Adrenal gland (tissue), 12 donors: ENCODE data around the gene FCER1G. TPM values are rescaled to one million over a fixed set of nuclear protein-coding genes. Genes with fewer than 3 reads are reported as not detected.
"Not testable (repeated sequence)": the region's sequence is repeated elsewhere in the genome, so short reads cannot be mapped to it uniquely, and the experiment has no call there.

ENCODE experiments used
- DNase-seq, 7 donors: peaks; one replicate each; pipeline ENCODE4 v3.0.0-alpha.2; 2019 to 2020
- H3K27ac ChIP-seq, 5 donors: fragments of 200-600 bp; sonication (generic) in 4 of 5; 1 replicate in 3 of 5; 2 replicates in 2 of 5; pipeline versions ENCODE4 v1.5.1 to v1.8.0; 2016 to 2020; ENCODE audit warnings: mild to moderate bottlenecking in 1 of 5
- H3K27me3 ChIP-seq: fragments of 200-600 bp; 2 replicates; pipeline ENCODE4 v1.8.0; 2021
- H3K36me3 ChIP-seq, 2 donors: fragments of 200-600 bp; replicated peaks in 1 of 2; 1 replicate in 1 of 2; 2 replicates in 1 of 2; pipeline versions ENCODE4 v1.5.1 to v1.8.0; 2018 to 2022
- H3K4me1 ChIP-seq, 2 donors: fragments of 200-600 bp; replicated peaks in 1 of 2; 1 replicate in 1 of 2; 2 replicates in 1 of 2; pipeline versions ENCODE4 v1.5.1 to v1.8.0; 2018 to 2021
- H3K4me3 ChIP-seq, 4 donors: fragments of 200-600 bp; sonication (generic) in 3 of 4; one replicate each; pipeline ENCODE4 v1.5.1; 2016 to 2018
- H3K9me3 ChIP-seq, 3 donors: fragments of 200-600 bp; sonication (generic) in 1 of 3; replicated peaks in 1 of 3; 1 replicate in 2 of 3; 2 replicates in 1 of 3; pipeline versions ENCODE4 v1.5.1 to v1.8.0; 2016 to 2021
- POLR2A ChIP-seq, 2 donors: fragments of 450-650 bp; IDR thresholded peaks; one replicate each; pipeline ENCODE4 v1.6.1; 2017; ENCODE audit warnings: antibody characterized with exemption in 2 of 2, mild to moderate bottlenecking in 2 of 2, moderate library complexity in 1 of 2
- WGBS, 4 donors: extraction: QIAGEN DNeasy Blood & Tissue Kit in 2 of 4; methylation state at CpG; one replicate each; pipeline versions ENCODE4 v1.1.5 to v1.1.7; 2013 to 2017; 5-methylcytosine and 5-hydroxymethylcytosine counted together
- intact Hi-C, 2 donors: fragments of 100-400 bp; cut with DNase I; formaldehyde crosslinking; loops; one replicate each; pipeline versions ENCODE4 v1.14.1 to v1.15.0; 2022 to 2023
- polyA plus RNA-seq, 3 donors: library from polyadenylated mRNA; stranded (reverse); fragments of 200-250 nt in 2 of 3; fragments of 350-450 nt in 1 of 3; fragmentation: Illumina TruSeq in 1 of 3; extraction: RNeasy Lipid Tissue Mini Kit (QIAGEN cat#74804) in 1 of 3; gene quantifications; one replicate each; pipeline ENCODE4 v1.2.3, GENCODE V29; 2013 to 2014
- total RNA-seq, 9 donors: library from RNA; depleted of rRNA in 4 of 9; stranded (reverse); fragments of >200 nt in 4 of 9; fragments of 120-200 nt in 1 of 9; fragmentation: NEBNext Ultra II Directional in 1 of 9; extraction: Animal tissue kit (Norgen Biotek cat#: 25700) in 1 of 9; gene quantifications; one replicate each; pipeline versions ENCODE4 v1.1.0 to v1.2.4, GENCODE V29; 2013 to 2023
- TF ChIP-seq, protein P1 (sequence below), 6 experiments: fragments of 450-650 bp in 4 of 6; fragments of 200-600 bp in 2 of 6; sonication (generic) in 1 of 6; IDR thresholded peaks; 1 replicate in 5 of 6; 2 replicates in 1 of 6; pipeline versions ENCODE4 v1.5.1 to v1.8.0; 2016 to 2021; ENCODE audit warnings: antibody characterized with exemption in 6 of 6, mild to moderate bottlenecking in 2 of 6, moderate library complexity in 1 of 6
- donor health status: healthy with polysubstance abuse.
- donor health status: Bipolar disorder and iron deficiency.
- donor health status: DM: yes; HTN: yes; CAD: no.
- donor health status: DM: no; HTN: no; CAD: no.
- donor health status: DM: no; HTN: no; CAD: no.
- donor health status: DM: yes; HTN: yes; CAD: no.

The FCER1G gene
- total and polyA plus RNA-seq, 12 donors, result 5.5 to 239 (median 116) TPM

DNA sequence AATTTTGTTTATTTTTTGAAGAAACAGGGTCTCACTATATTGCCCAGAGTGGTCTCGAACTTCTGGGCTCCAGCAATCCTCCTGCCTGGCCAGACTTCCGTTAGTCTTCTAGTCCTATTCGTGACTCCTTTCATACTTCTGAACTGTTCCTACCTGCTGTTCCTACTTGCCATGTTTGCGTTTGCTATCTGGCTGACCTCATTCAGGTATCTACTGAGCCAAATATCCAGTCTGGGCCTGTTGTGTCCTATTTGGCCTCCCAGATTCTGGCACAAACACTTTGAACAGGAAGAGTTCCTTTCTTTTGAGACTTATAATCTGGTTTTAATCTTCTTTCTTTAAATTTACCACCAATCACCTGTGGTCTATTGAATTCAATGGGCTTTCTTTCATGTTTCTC lies 29.8 kb downstream of the FCER1G start:
- Histone ChIP-seq H3K36me3 (no peaks in the 10 kb centered on the region), H3K4me1 (no peaks in the 10 kb centered on the region), H3K27ac (no peak overlapping the region), H3K27me3 (no peaks in the 10 kb centered on the region), H3K9me3 (no peaks in the 10 kb centered on the region), H3K4me3 (no peak overlapping the region)
- TF ChIP-seq, protein P1, sequence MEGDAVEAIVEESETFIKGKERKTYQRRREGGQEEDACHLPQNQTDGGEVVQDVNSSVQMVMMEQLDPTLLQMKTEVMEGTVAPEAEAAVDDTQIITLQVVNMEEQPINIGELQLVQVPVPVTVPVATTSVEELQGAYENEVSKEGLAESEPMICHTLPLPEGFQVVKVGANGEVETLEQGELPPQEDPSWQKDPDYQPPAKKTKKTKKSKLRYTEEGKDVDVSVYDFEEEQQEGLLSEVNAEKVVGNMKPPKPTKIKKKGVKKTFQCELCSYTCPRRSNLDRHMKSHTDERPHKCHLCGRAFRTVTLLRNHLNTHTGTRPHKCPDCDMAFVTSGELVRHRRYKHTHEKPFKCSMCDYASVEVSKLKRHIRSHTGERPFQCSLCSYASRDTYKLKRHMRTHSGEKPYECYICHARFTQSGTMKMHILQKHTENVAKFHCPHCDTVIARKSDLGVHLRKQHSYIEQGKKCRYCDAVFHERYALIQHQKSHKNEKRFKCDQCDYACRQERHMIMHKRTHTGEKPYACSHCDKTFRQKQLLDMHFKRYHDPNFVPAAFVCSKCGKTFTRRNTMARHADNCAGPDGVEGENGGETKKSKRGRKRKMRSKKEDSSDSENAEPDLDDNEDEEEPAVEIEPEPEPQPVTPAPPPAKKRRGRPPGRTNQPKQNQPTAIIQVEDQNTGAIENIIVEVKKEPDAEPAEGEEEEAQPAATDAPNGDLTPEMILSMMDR (IDR thresholded peaks at IDR 0.05), result no peak
- TF ChIP-seq POLR2A (IDR thresholded peaks at IDR 0.05), result no peak
- intact Hi-C loops, result no loop called here
- WGBS, 4 donors, result 79 to 94% (median 93%) methylated on average over 4 of the region's 4 CpGs
- DNase-seq, result no peak

- H3K27me3 ChIP-seq, H3K4me3 ChIP-seq, H3K27ac ChIP-seq, H3K9me3 ChIP-seq, DNase-seq, H3K4me1 ChIP-seq, H3K36me3 ChIP-seq, intact Hi-C loops: not testable (repeated sequence)
- WGBS, 4 donors, result 72 to 84% (median 77%) methylated on average over 5 of the region's 5 CpGs
Observed at GRCh38 chr1:161250100-161250499, 35.0 kb downstream of the FCER1G start.

- 73 to 83% (median 77%) methylated on average over 7 of the region's 7 CpGs for WGBS, 4 donors
Observed at GRCh38 chr1:161250829-161251228, 35.7 kb downstream of the FCER1G start.

GRCh38 chr1:161251579-161251978 lies 36.5 kb downstream of the FCER1G start:
- no peaks in the 10 kb centered on the region for H3K36me3 ChIP-seq
- WGBS, 4 donors, result 93 to 99% (median 95%) methylated on average over 8 of the region's 8 CpGs
- DNase-seq, result no peak

More at GRCh38 chr1:161250829-161251228, 35.7 kb downstream of the FCER1G start:
- Histone ChIP-seq H3K4me1 (no peaks in the 10 kb centered on the region), H3K4me3 (no peak overlapping the region), H3K36me3 (no peaks in the 10 kb centered on the region), H3K27me3 (no peaks in the 10 kb centered on the region), H3K27ac (no peak overlapping the region), H3K9me3 (no peaks in the 10 kb centered on the region)
- intact Hi-C loops, result no loop called here
- TF ChIP-seq, protein P1 (IDR thresholded peaks at IDR 0.05), result no peak
- TF ChIP-seq POLR2A (IDR thresholded peaks at IDR 0.05), result no peak
- DNase-seq, result no peak

GRCh38 chr1:161255302-161255701 lies 40.2 kb downstream of the FCER1G start:
- DNase-seq, intact Hi-C loops, H3K9me3 ChIP-seq, H3K27ac ChIP-seq, H3K36me3 ChIP-seq, H3K4me1 ChIP-seq, H3K4me3 ChIP-seq: not testable (repeated sequence)
- 65 to 77% (median 66%) methylated on average over 5 of the region's 5 CpGs for WGBS, 4 donors
- H3K27me3 ChIP-seq, result peaks cover 30% of the 10 kb centered on the region

More at GRCh38 chr1:161251579-161251978, 36.5 kb downstream of the FCER1G start:
- intact Hi-C loops, result no loop called here
- H3K9me3 ChIP-seq, result no peaks in the 10 kb centered on the region
- H3K27ac ChIP-seq, result no peak overlapping the region
- no peaks in the 10 kb centered on the region for H3K4me1 ChIP-seq
- no peak overlapping the region for H3K4me3 ChIP-seq
- no peak for TF ChIP-seq POLR2A (IDR thresholded peaks at IDR 0.05)
- TF ChIP-seq, protein P1 (IDR thresholded peaks at IDR 0.05), result no peak
- no peaks in the 10 kb centered on the region for H3K27me3 ChIP-seq

- H3K9me3 ChIP-seq, intact Hi-C loops, H3K4me3 ChIP-seq, DNase-seq, H3K4me1 ChIP-seq, H3K27ac ChIP-seq, H3K36me3 ChIP-seq: not testable (repeated sequence)
- 71 to 86% (median 81%) methylated on average over 4 of the region's 4 CpGs for WGBS, 4 donors
- peaks cover 32% of the 10 kb centered on the region for H3K27me3 ChIP-seq
Observed at GRCh38 chr1:161255955-161256520, 40.9 kb downstream of the FCER1G start.

- DNase-seq, H3K27ac ChIP-seq, H3K36me3 ChIP-seq, H3K4me3 ChIP-seq, H3K4me1 ChIP-seq, H3K9me3 ChIP-seq, intact Hi-C loops: not testable (repeated sequence)
- peaks cover 32% of the 10 kb centered on the region for H3K27me3 ChIP-seq
- 82 to 90% (median 88%) methylated on average over 3 to 5 of the region's 5 CpGs for WGBS, 4 donors
Observed at GRCh38 chr1:161257109-161257508, 42.0 kb downstream of the FCER1G start.
